UCSD-AML1 (cell line): ENCODE data around the gene CENPO.
"Not testable (repeated sequence)": the region's sequence is repeated elsewhere in the genome, so short reads cannot be mapped to it uniquely, and the experiment has no call there.

Experiments used
- DNase-seq: peaks from one replicate; lab custom pipeline; 2025; ENCODE audit not compliant: unreplicated experiment; lab: John Stamatoyannopoulos, UW

Gene CENPO

DNA sequence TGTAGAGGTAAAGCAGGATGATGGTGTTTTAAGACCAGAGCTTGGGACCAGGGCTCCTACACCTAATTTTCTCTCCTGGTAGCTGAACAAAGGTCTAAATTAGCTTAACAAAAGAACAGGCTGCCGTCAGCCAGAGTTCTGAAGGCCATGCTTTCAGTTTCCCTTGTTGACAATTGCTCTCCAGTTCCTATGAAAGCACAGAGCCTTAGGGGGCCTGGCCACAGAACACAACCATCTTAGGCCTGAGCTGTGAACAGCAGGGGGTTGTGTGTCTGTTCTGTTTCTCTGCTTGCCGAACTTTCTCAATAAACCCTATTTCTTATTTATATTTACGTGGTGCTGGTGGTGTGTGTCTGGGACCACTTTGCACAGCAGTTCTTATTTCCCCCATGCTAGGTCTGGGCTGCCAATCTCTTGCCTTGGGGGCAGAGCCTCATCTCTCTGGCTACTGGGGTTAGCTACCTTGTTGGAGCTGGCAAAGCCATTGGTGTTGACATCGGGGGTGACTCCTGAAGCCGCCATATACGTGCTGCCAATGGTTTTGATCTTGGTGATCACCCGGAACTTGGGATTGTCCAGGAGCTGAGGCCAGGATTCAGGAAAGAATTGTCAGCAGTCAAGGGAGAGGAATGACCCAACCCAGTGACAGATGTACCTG is 29.0 kb downstream of the CENPO start:
- DNase-seq: no peak

DNA sequence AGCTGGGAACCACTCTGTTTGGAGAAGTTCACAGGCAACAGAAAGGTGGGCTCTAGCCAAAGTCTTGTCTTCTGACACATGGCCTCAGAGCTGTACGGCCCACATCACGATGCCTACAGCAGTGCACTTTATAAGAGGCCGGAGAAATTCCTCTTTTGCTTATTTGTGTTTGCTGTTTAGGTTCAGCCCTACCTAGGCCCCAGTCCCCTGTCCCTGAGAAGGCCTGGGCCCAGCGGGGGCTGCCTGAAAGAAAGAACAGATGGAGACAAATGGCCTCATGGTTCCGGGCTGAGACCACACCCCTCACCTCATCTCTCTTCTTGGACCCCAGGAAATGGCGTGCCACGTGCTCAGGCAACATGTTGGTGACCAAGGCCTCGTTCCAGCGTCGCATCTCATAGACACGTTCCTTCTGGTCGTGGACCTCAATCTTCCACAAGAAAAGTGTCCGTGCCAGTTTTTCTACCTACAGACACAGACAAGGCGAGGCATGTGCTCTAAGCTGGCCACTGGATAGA is 30.9 kb downstream of the CENPO start:
- no peak for DNase-seq

DNA sequence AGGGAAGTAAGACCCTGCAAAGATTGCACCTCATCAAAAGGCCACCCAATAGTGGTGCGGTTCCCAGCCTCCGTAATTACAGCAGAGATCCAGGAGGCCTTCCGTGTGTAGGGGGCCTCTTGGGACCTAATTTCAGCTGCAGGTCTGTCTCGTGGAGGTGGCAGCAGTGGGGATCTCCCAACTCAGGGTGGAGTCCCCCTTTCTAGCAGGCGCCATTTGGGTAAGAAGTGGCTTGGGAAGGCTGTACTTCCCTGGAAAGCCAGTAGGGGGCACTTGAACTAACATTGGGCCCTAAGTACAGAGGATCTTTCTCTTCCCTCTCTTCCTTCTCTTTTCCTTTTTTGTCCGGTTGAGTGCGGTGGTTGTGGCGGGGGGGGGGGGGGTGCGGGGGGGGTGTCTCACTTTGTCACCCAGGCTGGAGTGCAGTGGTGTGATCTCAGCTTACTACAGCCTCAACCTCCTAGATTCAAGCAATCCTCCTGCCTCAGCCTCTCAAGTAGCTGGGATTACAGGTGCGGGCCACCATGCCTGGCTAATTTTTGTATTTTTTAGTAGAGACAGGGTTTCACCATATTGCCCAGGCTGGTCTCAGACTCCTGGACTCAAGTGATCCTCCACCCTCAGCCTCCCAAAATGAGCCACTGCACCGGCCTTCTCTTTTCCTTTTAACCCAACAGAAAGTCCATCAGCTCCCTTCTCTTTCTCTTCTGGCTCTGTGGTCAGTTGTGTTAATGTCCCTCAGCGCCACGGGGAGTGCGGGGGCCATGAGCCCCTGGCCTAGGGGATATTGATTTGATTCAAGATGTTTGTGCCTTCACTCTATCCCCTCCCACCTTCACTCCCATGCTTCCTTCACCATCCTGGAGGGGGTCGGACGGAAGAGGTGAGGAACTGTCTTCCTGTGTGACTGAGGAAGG is 32.0 kb downstream of the CENPO start:
- no peak for DNase-seq

DNA sequence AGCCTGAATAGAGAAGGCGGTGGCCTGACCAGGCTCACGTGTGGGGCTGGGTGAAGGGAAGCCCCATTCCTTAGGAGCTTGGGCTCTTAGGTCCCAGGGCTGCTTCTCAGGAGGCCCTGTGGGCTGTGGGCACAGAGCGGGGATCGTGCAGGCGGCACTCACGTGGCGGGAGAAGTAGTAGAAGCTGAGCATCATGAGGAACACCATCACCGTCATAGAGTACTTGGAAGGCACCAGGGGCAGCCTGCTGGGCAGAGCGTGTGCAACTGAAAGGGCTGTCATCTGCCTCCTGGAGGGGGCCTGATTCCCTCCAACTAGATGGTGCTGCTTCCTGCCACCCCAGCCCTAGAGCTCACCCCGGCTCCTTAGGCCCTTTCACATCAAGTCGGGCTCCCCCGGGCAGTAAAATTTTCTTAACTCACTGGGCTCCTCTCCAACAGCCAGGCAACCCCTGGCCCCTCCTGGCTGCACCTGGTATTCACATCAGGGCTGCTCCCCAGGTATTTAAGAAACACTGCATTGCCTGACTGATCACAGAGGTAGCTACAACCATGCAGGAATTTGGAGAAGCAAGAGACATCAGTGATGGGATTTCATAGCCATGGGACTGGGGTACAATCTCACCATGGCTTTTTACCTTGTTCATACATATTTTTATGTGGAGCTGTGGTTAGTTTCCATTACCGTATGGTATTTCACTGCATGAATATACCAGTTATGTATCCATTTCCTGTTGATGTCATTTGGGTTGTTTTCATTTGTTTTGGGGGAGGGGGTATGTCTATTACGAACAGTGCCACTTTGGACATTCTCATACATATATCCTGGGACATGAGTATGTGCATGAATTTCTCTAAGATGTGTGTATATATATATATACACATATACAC is 32.9 kb downstream of the CENPO start:
- DNase-seq: no peak

DNA sequence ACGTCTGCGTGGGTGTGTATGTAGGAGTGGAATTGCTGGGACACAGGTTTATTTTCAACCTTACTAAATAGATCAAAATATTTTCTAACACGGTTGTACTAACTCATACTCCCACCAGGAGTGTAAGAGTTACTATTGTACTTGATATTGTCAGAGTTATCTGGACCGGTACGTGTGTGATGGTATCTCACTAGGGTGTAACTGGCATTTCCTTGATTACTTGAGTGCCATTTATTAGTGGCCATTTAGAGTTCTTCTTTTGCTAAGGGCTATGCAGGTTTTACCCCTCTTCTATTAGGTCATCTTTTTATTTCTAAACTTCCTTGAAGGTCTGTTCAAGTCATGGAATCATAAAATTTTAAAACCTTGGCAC is 33.5 kb downstream of the CENPO start:
- no peak for DNase-seq

DNA sequence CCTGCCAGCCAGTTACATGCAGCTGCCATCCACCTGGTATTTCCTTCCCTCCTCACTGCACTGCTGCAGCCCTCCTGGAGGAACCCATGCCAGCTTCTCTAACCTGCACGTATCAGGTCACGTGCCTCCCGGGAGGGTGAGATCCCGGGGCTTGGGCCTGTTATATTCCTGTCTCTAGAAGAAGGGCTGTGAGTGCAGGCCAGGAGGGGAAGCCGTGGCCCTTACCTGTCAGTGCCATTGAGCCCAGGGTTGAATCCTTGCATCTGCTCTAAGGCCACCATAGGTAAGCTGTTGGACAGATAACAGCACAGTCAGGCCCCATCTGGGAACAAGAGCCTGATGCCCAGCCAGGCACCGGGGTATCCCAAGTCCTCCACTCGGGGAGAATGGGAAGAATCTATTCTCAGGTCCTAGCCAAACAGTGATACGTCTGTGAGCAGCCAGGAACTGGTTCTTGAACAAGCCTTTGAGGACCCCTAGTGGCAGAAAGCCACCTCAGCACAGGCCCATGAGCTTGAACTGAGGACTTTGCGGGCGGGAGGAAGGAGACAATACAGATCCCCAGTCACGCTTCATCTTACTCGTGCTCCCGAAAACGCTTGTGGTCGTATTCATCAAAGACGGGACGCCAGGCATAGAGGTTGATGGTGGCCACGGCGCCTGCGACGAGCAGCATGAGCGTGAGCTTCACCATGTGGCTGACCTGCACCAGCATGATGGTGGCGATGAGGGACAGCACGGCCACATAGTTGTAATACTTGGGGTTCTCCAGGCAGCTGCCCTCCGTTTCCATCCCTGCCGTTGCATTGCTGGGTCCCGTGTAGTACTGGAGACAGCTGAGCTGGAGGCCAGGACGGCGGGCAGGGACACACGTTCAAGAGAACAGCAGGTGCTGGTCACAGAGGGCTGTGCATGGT is 34.4 kb downstream of the CENPO start:
- peak; percentile 62 for DNase-seq

DNA sequence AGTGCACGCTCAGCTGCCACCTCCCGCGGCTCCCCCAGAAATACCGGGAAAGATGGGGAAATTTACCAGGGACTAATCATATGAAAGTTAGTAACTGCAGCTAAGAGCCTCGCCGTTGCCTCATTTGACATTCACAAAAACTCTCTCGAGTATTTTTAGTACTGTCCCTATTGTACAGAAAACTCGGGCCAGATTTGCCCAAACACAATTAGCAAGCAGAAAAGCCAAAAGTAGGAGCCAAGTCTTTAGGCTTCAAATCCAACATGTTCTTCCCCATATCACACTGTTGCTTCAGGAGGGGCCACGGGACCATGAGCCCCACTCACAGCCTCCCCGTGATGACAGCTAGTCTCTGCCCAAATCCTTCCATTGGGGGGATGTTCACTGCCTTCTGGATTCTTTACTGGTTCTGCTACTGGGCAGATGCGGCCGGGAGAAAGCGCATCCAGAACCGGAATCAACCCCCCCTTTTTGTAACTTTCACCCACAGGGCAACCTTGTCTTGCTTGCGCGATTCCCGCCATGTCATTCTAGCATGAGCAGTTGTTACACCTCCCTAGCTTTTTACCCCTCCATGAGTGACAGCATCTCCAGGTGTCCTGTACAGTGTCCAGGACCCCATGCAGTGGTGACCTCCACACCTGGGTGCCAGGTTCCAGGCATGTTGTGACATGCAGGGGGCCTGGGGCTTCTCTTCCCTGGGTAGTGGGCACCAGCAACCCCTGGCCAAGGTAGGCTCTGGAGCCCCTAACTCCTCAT is 35.2 kb downstream of the CENPO start:
- DNase-seq: no peak

DNA sequence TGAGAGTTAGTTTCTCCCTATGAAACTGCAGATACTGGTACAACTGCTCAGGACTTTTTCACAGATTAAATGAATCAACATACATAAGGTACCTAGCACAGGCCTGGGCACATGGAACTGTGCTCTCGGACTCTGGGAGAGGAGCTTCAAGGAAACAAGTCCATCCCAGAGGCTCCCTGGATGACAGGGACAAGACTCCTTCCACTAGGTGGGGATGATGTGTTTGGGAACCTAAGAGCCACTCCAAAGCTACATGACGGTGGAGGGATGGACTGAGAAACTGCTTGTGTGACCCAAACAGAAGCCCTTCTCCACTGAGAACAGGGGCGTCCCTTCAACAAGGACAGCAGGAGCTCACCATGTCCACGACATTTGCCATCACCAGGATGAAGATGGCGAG is 37.1 kb downstream of the CENPO start:
- no peak for DNase-seq

DNA sequence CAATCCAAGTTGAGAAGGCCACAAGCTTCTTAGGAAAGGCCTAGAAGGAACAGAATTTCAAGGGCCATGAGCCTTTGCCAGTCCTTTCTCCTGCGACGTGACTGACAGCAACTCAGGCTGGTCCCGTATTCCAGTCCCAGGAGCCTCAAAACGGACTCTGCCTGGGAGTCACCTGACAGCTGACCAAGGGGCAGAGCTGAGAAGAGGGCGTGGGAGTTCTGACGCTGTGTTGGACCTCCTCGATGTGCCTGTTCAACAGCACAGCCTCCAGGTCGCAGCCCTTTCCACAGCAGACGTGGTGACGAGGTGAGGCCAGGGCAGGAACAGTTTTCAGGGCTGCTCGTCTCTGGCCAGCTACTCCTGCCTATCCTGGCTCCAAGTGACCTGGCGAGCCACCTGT is 37.6 kb downstream of the CENPO start:
- DNase-seq: no peak

DNA sequence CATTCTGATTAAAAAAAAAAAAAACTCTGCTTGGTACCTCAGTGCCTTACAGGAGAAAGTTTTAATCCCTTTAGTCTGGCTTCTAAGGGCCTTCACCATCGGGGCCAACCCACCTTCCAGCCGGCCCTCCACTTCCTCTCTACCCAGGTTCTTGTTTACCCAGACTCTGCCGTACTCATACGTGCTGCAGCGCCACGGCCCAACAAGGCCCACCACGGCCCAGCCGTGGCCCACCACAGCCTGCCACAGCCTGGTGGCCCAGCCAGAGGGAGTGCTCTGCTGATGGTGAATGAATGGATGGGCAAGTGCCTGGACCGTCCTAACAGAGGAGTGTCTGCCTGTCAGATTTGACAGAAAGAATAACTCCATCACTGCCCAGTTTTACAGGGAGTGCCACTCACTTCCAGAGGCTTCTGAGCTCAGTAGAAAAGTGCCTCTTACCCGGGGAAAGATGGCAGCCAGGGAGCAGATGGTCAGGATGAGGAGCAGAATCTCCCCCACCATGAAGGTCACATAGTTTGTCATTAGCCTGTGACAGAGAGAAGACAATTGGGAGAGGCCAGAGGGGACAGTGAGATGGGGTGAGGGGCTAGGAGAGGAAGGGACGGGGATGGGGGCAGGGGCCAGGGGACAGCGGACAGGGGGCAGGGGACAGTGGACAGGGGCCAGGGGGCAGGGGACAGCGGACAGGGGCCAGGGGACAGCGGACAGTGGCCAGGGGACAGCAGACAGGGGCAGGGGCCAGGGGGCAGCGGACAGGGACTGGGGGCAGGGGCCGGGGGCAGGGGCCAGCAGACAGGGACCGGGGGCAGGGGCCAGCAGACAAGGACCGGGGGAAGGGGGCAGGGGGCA is 38.2 kb downstream of the CENPO start:
- DNase-seq: no peak

DNA sequence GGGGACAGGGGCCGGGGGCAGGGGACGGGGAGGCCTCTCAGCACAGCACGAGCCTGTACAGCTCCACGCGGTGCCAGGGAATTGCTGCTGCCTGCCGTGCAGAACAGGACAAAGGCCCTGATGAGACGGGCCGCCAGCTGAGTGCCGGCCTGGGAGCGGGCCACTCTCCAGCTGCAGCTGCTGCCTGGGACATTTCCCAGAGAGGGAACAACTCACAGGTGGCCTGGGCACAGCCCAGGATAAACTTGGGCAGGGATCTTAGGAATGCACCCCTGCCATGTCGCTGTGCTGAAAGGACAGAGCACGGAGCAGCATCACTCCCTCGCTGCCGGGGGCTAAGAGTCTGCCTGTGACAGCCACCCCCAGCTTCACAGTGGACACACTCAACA is 38.8 kb downstream of the CENPO start:
- no peak for DNase-seq

DNA sequence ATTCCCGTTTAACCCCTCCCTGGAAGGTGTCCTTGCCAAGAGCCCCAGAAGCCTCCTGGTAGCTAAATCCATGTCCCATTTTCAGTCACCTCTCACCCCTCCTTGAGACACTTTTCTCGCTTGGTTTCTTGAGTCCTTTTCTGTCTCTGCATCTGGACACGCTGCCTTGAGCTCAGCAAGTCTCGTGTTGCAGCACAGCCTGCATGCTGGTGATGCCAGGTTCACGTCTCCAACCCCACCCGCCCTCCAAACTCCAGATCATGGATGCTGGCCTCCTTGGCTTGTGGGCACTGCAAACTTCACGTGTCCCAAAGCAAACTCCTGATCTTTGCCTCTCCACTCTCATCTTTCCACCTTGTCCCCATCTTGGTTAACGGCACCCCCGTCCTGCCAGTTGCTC is 39.3 kb downstream of the CENPO start:
- no peak for DNase-seq

DNA sequence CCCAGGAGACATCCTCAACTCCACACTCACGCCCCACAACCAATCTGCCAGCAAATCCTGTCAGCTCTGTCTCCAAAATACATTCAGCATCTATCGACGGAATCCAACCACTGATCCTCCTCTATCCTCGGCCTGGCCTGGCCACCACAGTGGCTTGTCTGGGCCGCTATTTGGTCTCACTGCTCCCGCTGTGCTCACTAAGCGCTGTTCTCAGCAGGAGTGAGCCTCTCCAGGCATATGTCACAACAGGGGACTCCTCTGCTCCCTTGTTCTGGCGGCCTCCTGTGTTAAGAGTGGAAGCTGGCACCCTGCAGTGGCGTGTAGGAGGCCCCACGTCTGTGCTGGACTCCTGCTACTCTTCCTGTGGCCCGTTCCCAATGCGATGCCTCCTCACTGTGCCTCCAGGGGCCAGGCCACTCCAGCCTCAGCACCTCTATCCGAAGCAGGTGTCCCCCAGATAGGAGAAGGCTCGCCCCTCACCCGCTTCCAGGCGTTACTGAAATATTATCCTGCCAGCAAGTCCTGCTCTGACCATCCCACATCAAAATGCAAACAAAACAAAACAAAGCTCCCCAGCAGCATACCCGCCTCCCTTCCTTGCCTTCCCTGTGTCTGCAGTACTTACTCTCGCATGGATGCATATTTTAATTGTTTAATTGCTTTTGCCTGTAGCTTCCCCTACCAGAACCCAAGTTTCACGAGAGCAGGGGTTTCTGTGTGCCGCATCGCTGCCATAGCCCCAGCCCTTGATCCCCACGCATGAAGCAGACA is 39.9 kb downstream of the CENPO start:
- DNase-seq: no peak

DNA sequence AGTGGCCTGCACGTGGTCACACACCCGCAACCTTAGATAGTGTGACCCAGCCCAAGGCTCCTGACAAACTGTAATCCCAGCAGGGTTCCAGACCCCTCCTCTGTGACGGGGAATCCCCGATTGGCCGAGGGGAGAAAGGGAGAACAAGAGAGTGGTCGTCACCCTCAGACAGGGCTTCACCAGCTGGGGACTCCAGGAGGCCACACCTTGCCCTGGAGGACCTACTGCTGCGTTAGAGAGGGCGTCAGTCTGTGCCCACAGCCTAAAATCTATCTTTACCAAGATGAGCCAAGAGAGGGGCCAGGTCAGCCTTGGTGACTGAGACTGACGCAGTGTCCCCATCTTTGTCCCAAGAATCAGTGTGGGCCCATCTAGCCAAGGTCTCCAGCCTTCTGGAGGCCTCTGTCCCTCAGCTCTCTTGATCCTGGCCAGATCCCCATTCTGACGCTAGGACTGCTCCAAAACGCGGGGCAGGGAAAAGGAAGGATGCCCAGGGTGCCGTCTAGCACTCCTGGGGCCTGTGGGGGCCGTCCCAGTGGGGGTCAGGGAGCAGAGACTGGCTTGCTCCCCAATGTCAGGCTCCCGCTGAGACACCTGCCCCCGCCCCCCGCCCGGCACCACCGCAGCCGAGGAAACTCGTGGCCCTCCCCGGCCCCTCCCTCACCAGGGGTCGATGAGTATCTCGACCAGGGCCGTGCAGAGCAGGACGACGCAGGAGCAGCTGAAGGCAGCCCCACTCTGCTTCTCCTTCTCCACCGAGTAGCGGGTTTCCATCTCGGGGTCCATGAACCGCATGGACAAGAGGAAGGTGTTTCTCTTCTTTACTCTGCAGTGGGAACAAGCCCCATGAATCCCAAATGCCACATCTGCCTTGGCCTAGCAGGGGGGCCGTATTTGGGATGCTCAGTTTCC is 40.9 kb downstream of the CENPO start:
- DNase-seq: no peak

DNA sequence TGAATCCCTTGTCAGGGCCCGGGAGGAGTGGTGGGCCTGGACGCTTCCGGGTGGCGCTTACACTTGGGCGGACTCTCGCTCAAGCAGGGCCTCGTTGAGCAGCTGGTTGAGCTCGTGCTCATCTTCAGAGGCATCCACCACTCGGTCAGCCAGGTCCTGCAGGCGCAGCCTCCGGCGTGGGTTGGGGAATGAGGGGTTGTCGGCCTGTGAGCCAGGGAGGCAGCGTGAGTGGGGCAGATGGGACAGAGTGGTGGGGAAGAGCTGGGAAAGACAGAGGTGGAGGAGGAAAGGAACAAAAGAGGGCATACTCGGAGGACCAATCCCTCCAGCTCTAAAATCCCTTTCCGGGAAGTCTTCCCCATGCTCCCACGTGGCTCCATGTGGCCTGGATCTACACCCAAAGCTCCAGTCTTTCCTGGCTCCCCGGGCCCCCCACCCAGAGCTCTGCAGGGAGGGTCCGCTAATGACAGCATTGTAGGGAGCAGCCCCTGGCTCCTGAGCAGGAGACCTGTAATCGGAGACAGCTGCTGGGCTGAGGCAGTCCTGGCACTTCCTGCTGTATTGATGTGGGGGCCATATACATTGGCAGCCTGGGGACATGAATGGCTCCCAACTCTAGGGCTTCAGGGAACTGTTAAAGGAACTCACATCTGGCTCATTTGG is 41.6 kb downstream of the CENPO start:
- DNase-seq: no peak

DNA sequence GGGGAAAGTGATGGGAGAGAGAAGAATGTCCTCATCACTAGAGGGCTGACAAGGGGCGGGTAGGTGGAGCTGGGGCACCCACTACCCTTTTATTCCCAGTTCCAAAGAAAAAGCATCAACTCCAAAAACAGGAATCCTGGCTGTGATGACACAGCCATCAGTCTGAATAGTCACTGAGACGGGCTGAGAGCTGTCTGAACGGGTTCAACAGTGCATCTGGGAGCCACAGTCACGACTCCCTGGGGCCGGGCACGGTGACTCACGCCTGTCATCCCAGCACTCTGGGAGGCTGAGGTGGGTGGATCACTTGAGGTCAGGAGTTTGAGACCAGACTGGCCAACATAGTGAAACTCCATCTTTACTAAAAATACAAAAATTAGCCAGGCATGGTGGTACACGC is 42.2 kb downstream of the CENPO start:
- DNase-seq: not testable (repeated sequence)
